GM18861 (cell line): Measurements from ENCODE around the gene XIAP.
"Not testable (repeated sequence)": the region's sequence is repeated elsewhere in the genome, so short reads cannot be mapped to it uniquely, and the experiment has no call there.

Experiments
- ATAC-seq: cut with Tn5 transposase; IDR thresholded peaks from one replicate; pipeline ENCODE4 v1.9.1; 2021; ENCODE audit not compliant: unreplicated experiment

XIAP gene

GRCh38 chrX:123873956-123874355 lies 14.1 kb downstream of the XIAP start:
- ATAC-seq = no peak

- ATAC-seq = no peak
Measured at GRCh38 chrX:123876177-123876576, 16.3 kb downstream of the XIAP start.

GRCh38 chrX:123876844-123877243 lies 17.0 kb downstream of the XIAP start:
- no peak for ATAC-seq

GRCh38 chrX:123878252-123878721 lies 18.4 kb downstream of the XIAP start:
- ATAC-seq = peak; percentile 88

GRCh38 chrX:123881330-123881729 lies 21.5 kb downstream of the XIAP start:
- no peak for ATAC-seq

- ATAC-seq = no peak
Measured at GRCh38 chrX:123882391-123882790, 22.5 kb downstream of the XIAP start.

GRCh38 chrX:123884809-123885408 lies 25.1 kb downstream of the XIAP start:
- ATAC-seq = peak; percentile 70

- no peak for ATAC-seq
Measured at GRCh38 chrX:123899701-123900100, 39.8 kb downstream of the XIAP start.

- not testable (repeated sequence) for ATAC-seq
Measured at GRCh38 chrX:123903261-123903660, 43.4 kb downstream of the XIAP start.

GRCh38 chrX:123905332-123905731 lies 45.5 kb downstream of the XIAP start:
- ATAC-seq = no peak

- no peak for ATAC-seq
Measured at GRCh38 chrX:123906557-123907316, 46.9 kb downstream of the XIAP start.

- ATAC-seq = no peak
Measured at GRCh38 chrX:123909523-123909922, 49.7 kb downstream of the XIAP start.

GRCh38 chrX:123917069-123917468 lies 57.2 kb downstream of the XIAP start:
- no peak for ATAC-seq

- ATAC-seq = no peak
Measured at GRCh38 chrX:123918106-123918721, 58.4 kb downstream of the XIAP start.

GRCh38 chrX:123920105-123920785 lies 60.4 kb downstream of the XIAP start:
- ATAC-seq = no peak

- no peak for ATAC-seq
Measured at GRCh38 chrX:123923211-123923610, 63.4 kb downstream of the XIAP start.

GRCh38 chrX:123924186-123924585 lies 64.3 kb downstream of the XIAP start:
- ATAC-seq = no peak

GRCh38 chrX:123927845-123928244 lies 68.0 kb downstream of the XIAP start:
- no peak for ATAC-seq

- ATAC-seq = not testable (repeated sequence)
Measured at GRCh38 chrX:123932055-123932454, 72.2 kb downstream of the XIAP start.

GRCh38 chrX:123943074-123943473 lies 83.2 kb downstream of the XIAP start:
- no peak for ATAC-seq

- ATAC-seq = no peak
Measured at GRCh38 chrX:123943488-123943887, 83.6 kb downstream of the XIAP start.

- ATAC-seq = no peak
Measured at GRCh38 chrX:123949846-123950245, 90.0 kb downstream of the XIAP start.
